Amygdala (tissue), 56 donors: ENCODE measurements around the gene CRTC3.
"Not testable (repeated sequence)": the region's sequence is repeated elsewhere in the genome, so short reads cannot be mapped to it uniquely, and the experiment has no call there.

Experiments
- DNase-seq, 56 donors: peaks; one replicate each; lab custom pipeline; 2025; lab: John Stamatoyannopoulos, UW

Gene CRTC3

GRCh38 chr15:90520365-90520764 is 9.4 kb upstream of the CRTC3 start:
- DNase-seq: no peak

GRCh38 chr15:90523373-90523772 is 6.3 kb upstream of the CRTC3 start:
- DNase-seq: no peak

GRCh38 chr15:90524018-90524803 is 5.5 kb upstream of the CRTC3 start:
- not testable (repeated sequence) for DNase-seq

GRCh38 chr15:90529011-90529370 is 732 bp upstream of the CRTC3 start:
- DNase-seq: no peak

- peak in 30 of 56 donors; percentile 10 to 67 (median 43) for DNase-seq
Observed at GRCh38 chr15:90530250-90531051, 728 bp downstream of the CRTC3 start.

- no peak for DNase-seq
Observed at GRCh38 chr15:90531147-90531546, 1.4 kb downstream of the CRTC3 start.

- DNase-seq: no peak
Observed at GRCh38 chr15:90535254-90535653, 5.5 kb downstream of the CRTC3 start.

- no peak for DNase-seq
Observed at GRCh38 chr15:90539789-90540188, 10.1 kb downstream of the CRTC3 start.

- no peak for DNase-seq
Observed at GRCh38 chr15:90540768-90541167, 11.0 kb downstream of the CRTC3 start.

- DNase-seq: no peak
Observed at GRCh38 chr15:90545095-90545494, 15.4 kb downstream of the CRTC3 start.

- DNase-seq: peak in 1 of 56 donors; percentile 12
Observed at GRCh38 chr15:90547540-90547939, 17.8 kb downstream of the CRTC3 start.

- no peak for DNase-seq
Observed at GRCh38 chr15:90550919-90551318, 21.2 kb downstream of the CRTC3 start.

- no peak for DNase-seq
Observed at GRCh38 chr15:90552162-90552928, 22.6 kb downstream of the CRTC3 start.

- DNase-seq: no peak
Observed at GRCh38 chr15:90552929-90553211, 23.1 kb downstream of the CRTC3 start.

GRCh38 chr15:90553248-90553745 is 23.6 kb downstream of the CRTC3 start:
- DNase-seq: peak in 10 of 56 donors; percentile 10 to 55 (median 28)

GRCh38 chr15:90557186-90558084 is 27.7 kb downstream of the CRTC3 start:
- DNase-seq: peak in 42 of 56 donors; percentile 19 to 72 (median 44)

GRCh38 chr15:90558171-90558573 is 28.4 kb downstream of the CRTC3 start:
- DNase-seq: no peak

- DNase-seq: no peak
Observed at GRCh38 chr15:90559119-90559518, 29.4 kb downstream of the CRTC3 start.

GRCh38 chr15:90560229-90560776 is 30.6 kb downstream of the CRTC3 start:
- DNase-seq: peak in 4 of 56 donors; percentile 7 to 27 (median 18)
